Testis (tissue), 3 donors: Measurements from ENCODE around the gene PTPN9. TPM values are rescaled to one million over a fixed set of nuclear protein-coding genes. Genes with fewer than 3 reads are reported as not detected.
A peak's percentile ranks its signal among the peaks of the same experiment; 100 is the strongest.

Source experiments
- DNase-seq: peaks from one replicate; pipeline ENCODE4 v3.0.0-alpha.2; 2019
- H3K27ac ChIP-seq, 2 donors: fragments of 200-600 bp; sonication (generic); one replicate each; pipeline ENCODE4 v1.5.1; 2019
- H3K27me3 ChIP-seq: fragments of 200-600 bp; sonication (generic); one replicate; pipeline ENCODE4 v1.5.1; 2019
- H3K36me3 ChIP-seq: fragments of 200-600 bp; sonication (generic); one replicate; pipeline ENCODE4 v1.5.1; 2017; ENCODE audit warnings: low read depth; ENCODE audit errors: missing control alignments
- H3K4me1 ChIP-seq: fragments of 200-600 bp; sonication (generic); one replicate; pipeline ENCODE4 v1.5.1; 2019
- H3K4me3 ChIP-seq, 2 donors: fragments of 200-600 bp; sonication (generic); one replicate each; pipeline ENCODE4 v1.5.1; 2017 to 2019
- H3K9me3 ChIP-seq: fragments of 200-600 bp; sonication (generic); one replicate; pipeline ENCODE4 v1.5.1; 2017
- POLR2A ChIP-seq: fragments of 450-650 bp; IDR thresholded peaks from one replicate; pipeline ENCODE4 v1.6.1; 2017; ENCODE audit warnings: antibody characterized with exemption, mild to moderate bottlenecking, moderate library complexity
- WGBS, 2 donors: methylation state at CpG; one replicate each; pipeline ENCODE4 v1.1.5; 2018; 5-methylcytosine and 5-hydroxymethylcytosine counted together
- intact Hi-C: fragments of 100-400 bp; cut with DNase I; formaldehyde crosslinking; loops from one replicate; pipeline ENCODE4 v1.15.1; 2023; ENCODE audit warnings: low total_unique reads
- polyA plus RNA-seq: library from polyadenylated mRNA; stranded (reverse); fragments of 350-450 nt; fragmentation: Illumina TruSeq; extraction: RNeasy Lipid Tissue Mini Kit (QIAGEN cat#74804); gene quantifications from one replicate; pipeline ENCODE4 v1.2.3, GENCODE V29; 2014; ENCODE audit warnings: low read depth, low replicate concordance; ENCODE audit not compliant: insufficient read depth
- total RNA-seq, 2 donors: library from RNA; depleted of rRNA; stranded (reverse); fragments of >200 nt; gene quantifications; one replicate each; pipeline ENCODE4 v1.2.3, GENCODE V29; 2016
- TF ChIP-seq, protein P1 (sequence below), 3 experiments: fragments of 450-650 bp in 2 of 3; fragments of 200-600 bp in 1 of 3; sonication (generic) in 1 of 3; IDR thresholded peaks; one replicate each; pipeline ENCODE4 v1.5.1; 2016 to 2019; ENCODE audit warnings: antibody characterized with exemption in 3 of 3, mild to moderate bottlenecking in 2 of 3, moderate library complexity in 1 of 3

Gene PTPN9
- total and polyA plus RNA-seq, 3 donors from 2014 or later: 14.1 to 20.3 (median 16.3) TPM

DNA sequence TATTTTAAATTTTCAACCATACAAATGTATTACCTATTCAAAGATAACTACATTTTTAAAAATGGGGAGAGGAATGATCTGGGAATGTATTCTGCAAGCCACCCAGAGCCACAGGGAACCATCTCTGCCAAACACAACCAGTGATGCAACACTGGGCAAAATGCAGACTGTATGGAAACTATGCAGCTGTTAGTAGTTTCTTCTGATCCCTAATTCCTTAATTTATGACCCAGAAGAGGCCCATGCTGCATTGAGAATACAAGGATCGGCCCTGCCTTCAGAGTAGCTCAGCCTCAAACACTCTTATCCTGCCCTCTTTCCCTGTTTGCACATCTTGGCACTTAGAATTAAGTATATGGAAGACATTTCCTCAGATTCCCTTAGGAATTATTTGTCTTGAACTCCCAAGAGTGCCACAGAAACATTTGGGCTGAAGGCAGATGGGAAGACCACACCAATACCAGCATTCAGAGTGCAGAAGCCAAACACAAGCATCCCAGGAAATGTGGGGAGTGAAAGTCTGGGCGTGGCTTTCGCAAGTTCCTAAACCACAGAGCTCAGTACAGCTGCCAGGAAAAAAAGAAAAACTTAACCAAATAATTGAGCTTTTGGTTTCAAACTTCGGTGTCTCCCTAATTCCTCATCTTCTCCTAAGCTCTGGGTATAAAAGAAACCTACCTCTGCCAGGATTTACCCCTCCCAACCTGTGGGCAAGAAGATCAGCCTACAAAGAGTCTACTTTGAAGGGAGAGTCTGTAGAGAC is 41.1 kb upstream of the PTPN9 start:
- Histone ChIP-seq H3K36me3 (no peaks in the 10 kb centered on the region), H3K4me1 (peaks cover 13% of the 10 kb centered on the region), H3K27ac (peak overlapping the region; percentile 27 to 67), H3K9me3 (no peaks in the 10 kb centered on the region), H3K27me3 (no peaks in the 10 kb centered on the region), H3K4me3 (no peak overlapping the region)
- whole genome bisulfite sequencing, 2 donors: 46 to 56% methylated on average over 4 of the region's 4 CpGs
- peak; percentile 35 for DNase-seq
- TF ChIP-seq, protein P1, sequence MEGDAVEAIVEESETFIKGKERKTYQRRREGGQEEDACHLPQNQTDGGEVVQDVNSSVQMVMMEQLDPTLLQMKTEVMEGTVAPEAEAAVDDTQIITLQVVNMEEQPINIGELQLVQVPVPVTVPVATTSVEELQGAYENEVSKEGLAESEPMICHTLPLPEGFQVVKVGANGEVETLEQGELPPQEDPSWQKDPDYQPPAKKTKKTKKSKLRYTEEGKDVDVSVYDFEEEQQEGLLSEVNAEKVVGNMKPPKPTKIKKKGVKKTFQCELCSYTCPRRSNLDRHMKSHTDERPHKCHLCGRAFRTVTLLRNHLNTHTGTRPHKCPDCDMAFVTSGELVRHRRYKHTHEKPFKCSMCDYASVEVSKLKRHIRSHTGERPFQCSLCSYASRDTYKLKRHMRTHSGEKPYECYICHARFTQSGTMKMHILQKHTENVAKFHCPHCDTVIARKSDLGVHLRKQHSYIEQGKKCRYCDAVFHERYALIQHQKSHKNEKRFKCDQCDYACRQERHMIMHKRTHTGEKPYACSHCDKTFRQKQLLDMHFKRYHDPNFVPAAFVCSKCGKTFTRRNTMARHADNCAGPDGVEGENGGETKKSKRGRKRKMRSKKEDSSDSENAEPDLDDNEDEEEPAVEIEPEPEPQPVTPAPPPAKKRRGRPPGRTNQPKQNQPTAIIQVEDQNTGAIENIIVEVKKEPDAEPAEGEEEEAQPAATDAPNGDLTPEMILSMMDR (IDR thresholded peaks at IDR 0.05): no peak
- no peak for TF ChIP-seq POLR2A
- intact Hi-C loops: loop anchor here (10.0 kb wide), 1 partner anchor 255 kb away; the partner anchor contains the start of gene MAN2C1

DNA sequence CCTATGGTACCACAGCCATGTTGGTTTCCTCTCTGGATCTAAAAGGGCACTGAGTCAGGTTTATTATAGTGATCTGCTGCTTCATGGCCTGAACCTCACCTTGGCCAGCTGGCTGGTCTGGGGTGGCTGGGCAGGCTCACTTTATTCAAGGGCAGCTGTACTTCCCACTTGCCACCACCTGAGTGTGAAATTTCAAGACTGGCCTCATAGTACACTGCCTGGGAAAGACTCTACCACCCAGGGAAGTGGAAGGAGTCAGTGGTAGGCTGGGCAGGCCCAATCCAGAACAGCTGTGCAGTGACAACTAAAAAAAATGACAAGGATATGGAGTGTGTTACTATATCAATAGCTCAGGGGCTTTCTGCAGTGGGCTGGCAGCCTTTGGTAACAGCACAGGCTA is 37.7 kb upstream of the PTPN9 start:
- intact Hi-C loops: no loop called here

DNA sequence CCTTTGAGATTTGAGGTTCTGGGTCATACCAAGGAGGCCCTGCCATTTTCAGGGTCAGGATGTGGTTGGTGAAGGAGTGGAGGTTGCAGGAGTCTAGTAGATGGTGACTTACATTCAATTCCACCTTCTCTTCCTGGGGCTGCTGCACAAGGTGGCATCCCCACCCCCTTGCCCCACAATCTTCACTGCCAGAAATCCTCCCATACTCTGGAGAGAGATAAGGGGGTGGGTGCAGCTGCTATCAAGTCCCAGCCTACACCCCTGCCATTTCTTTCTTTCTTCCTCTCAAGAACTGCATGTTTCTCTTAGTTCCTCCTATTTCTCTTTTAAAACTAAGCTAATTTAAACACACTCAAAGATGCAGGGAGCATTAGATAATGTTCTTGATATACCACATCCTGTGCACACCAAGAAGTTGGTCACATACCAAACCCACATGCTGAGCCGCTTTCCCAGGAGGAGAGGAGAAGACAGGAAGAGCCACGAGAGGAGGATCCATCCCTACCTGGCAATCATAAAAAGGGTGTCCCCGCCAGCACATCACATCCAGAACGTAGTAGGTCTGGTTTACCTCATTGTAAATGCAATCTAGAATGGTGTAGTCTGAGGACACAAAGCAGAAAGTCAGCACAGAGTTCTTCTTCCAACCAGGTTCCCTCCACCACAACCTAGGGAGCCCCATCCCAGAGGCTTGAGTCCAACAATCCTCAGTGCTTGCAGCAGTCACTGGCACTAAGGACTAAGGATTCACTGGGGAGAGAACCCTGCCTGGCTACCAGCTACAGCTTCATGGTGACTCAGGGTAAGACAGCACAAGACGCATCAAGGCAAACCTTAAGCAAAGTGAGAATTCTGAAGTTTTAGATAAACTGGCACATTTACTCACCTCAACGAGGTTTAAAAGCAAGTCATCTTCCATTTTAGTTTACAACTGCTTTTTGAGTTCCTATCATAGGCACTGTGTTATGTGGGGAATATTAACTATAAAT is 27.9 kb upstream of the PTPN9 start:
- 86 to 92% methylated on average over 6 of the region's 6 CpGs for WGBS, 2 donors
- Histone ChIP-seq H3K4me3 (no peak overlapping the region), H3K4me1 (no peaks in the 10 kb centered on the region), H3K36me3 (no peaks in the 10 kb centered on the region), H3K27ac (no peak overlapping the region), H3K9me3 (no peaks in the 10 kb centered on the region), H3K27me3 (no peaks in the 10 kb centered on the region)
- no peak for DNase-seq
- intact Hi-C loops: no loop called here
- TF ChIP-seq POLR2A: no peak
- TF ChIP-seq, protein P1 (IDR thresholded peaks at IDR 0.05): no peak

More for the DNA sequence above, 37.7 kb upstream of the PTPN9 start:
- Histone ChIP-seq H3K27me3 (no peaks in the 10 kb centered on the region), H3K4me1 (peaks cover 13% of the 10 kb centered on the region), H3K4me3 (no peak overlapping the region), H3K36me3 (no peaks in the 10 kb centered on the region), H3K9me3 (no peaks in the 10 kb centered on the region), H3K27ac (no peak overlapping the region)
- TF ChIP-seq, protein P1 (IDR thresholded peaks at IDR 0.05): no peak
- no peak for TF ChIP-seq POLR2A
- DNase-seq: no peak

- H3K27ac ChIP-seq: no peak overlapping the region
- no peak for DNase-seq
- no peaks in the 10 kb centered on the region for H3K9me3 ChIP-seq
- TF ChIP-seq, protein P1 (IDR thresholded peaks at IDR 0.05): no peak
- no peak for TF ChIP-seq POLR2A
- H3K36me3 ChIP-seq: no peaks in the 10 kb centered on the region
- intact Hi-C loops: no loop called here
- H3K27me3 ChIP-seq: no peaks in the 10 kb centered on the region
- no peaks in the 10 kb centered on the region for H3K4me1 ChIP-seq
- no peak overlapping the region for H3K4me3 ChIP-seq
- 90 to 94% methylated on average over 8 of the region's 8 CpGs for WGBS, 2 donors
Observed at GRCh38 chr15:75606026-75606425, 26.9 kb upstream of the PTPN9 start.
